SKM-1 (cell line): ENCODE results near the gene SLC6A9.

Source experiments
- DNase-seq: peaks from one replicate; lab custom pipeline; 2025; ENCODE audit not compliant: unreplicated experiment; lab: John Stamatoyannopoulos, UW

The SLC6A9 gene

DNA sequence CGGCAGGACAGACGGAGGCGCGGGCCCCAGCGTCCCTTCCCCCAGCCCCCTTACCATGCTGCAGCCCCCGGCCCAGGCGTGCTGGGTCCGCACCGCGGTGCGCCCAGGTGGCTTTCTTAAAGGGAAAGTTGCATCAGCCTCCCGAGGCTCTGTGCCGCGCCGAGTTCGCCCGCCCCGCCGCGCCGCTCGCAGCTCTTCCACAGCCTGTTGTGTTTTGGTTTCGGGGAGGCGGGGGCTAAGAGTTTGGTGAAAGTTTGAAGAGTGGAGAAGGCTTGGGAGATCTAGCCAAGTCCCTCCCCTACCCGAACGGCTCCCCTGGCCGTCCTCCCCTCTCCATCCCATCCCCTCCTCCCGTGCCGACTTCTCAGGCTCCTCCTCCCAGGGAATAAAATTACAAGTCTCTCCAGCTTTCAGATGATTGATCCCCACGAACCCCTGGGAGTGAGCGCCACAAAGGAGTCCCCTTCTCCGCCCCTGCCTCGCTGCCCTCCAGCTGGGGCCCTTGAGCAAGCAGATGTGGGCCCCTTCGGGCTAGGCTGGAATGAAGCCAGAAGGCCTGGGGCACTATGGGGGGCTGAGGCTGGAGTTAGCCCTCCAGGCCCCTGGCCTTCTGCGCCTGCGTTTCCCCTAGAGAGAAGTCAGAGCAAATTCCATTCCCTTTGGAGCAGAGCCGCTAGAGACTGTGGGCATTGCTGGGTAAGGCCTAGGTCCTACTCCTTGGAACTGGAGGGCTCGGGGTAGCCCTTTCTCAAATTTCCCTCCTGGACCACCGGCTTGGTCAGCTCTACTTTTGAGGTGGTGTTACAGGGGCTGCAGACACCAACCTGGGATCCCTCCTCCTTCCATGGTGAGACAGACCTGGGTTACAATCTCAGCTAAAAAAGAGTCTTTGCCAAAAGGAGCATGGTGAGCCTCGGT lies at the start of gene SLC6A9:
TSS of gene SLC6A9 (minus strand) at position 211 of the 918 bp plus-strand sequence. CDS start 7,185 bp downstream, outside the sequence.
- no peak for DNase-seq

DNA sequence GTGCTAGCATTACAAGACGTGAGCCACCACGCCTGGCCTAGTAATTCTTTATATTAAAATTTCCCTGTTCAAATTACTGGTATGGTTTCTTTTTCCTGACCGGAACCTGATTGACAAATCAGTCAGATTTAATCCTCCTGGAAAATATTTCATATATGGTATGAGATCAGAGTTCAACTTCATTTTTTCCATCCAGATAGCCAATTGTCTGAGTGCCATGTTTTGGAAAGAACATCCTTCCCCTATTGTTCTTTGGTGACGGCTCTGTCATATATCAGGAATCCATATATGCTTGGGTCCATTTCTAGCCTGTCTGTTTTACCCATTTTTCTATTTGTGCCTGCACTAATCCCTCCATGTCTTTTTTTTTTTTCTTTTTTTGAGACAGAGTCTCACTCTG lies 48.3 kb upstream of the SLC6A9 start:
- DNase-seq: no peak

DNA sequence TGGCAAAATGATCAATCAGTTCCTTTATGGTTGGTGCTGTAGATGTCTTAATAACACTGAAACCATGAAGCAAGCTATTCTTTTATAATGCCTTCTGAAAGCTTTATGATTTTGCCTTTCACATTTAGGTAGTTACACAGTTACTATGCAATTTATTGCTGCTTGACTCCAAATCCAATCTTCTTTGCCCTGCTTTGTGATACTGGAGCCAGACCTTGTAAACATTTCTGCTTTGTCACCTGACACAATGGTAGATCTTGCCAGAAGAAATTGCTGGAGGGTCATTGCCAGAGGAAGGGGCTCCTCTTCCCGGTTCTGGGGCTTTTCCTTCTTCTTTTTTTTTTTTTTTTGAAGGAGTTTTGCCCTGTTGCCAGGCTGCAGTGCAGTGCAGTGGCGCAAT lies 46.8 kb upstream of the SLC6A9 start:
- no peak for DNase-seq

GRCh38 chr1:44077421-44077820 lies 46.2 kb upstream of the SLC6A9 start:
- no peak for DNase-seq

DNA sequence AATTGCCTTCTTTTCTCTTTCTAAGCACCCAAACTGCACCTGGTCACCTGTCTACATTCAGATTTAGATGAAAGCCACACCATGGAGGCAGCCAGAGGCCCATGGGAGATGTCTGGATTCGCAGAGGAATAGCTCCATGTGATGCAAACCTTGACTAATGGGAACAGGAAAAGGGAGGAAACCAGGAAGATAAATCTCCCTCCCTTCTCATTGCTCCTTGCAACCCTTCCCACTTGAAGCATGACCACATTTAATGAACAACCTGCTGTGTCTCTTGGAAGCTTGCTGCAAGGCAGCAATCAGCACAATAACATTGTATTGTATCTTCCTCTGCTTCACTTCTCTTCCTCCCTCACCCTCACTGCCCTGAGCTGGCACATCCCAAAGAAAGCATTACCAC lies 44.8 kb upstream of the SLC6A9 start:
- no peak for DNase-seq

GRCh38 chr1:44074415-44074814 lies 43.2 kb upstream of the SLC6A9 start:
- no peak for DNase-seq

DNA sequence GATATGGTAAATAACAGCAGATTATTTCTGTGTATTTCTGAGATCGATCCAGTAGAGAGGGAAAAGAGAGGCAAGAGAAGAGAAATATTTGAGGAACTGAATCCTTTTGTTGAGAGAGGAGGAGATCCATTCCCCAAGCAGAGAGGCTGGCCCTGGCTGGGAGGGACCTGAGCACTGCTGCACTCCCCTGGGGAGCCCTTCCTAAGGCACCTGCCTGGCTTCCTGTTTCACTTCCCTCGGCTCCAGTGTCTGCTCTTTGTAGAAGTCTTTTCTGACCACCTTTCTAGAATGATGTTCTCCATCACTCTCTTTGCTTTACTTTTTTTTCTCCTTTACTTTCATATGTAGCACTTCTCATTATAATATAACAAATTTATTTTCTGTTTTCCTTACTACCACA lies 42.3 kb upstream of the SLC6A9 start:
- no peak for DNase-seq

DNA sequence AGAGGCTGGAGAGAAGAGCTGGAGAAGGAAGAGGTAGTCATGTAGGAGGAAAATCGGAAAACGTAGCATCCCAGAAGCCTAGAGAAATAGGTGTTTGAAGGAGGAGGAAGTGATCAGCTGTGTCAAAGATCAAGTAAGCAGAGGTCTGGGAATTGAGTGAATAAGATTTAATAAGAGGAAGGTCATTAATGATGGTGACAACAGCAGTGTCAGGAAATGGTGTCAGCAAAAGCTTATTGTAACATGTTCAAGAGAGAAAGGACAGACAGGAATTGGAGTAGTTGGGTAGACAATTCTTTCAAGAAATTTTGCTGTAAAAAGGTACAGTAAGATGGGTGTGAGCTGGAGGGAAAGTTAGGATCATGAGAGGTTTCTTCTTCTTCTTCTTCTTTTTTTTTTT lies 41.6 kb upstream of the SLC6A9 start:
- no peak for DNase-seq

DNA sequence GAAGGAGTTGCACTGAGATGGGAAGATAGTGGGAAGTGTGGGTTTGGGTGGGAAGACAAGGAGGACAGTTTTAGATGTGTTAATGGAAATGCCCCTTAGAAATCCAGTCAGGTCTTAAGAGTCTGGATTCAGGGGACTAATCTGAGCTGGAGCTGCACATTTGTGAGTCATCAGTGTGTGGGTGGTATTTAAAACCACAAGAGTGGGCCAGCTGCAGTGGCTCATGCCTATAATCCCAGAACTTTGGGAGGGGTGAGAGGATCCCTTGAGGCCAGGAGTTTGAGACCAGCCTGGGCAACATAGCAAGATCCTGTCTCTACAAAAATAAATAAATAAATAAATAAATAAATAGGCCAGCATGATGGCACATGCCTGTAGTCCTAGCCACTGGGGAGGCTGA lies 40.9 kb upstream of the SLC6A9 start:
- no peak for DNase-seq

GRCh38 chr1:44071461-44071860 lies 40.2 kb upstream of the SLC6A9 start:
- no peak for DNase-seq

GRCh38 chr1:44068442-44068921 lies 37.2 kb upstream of the SLC6A9 start:
- peak; percentile 92 for DNase-seq

- no peak for DNase-seq
Observed at GRCh38 chr1:44067266-44068250, 36.3 kb upstream of the SLC6A9 start.

GRCh38 chr1:44062656-44063179 lies 31.5 kb upstream of the SLC6A9 start:
- no peak for DNase-seq

DNA sequence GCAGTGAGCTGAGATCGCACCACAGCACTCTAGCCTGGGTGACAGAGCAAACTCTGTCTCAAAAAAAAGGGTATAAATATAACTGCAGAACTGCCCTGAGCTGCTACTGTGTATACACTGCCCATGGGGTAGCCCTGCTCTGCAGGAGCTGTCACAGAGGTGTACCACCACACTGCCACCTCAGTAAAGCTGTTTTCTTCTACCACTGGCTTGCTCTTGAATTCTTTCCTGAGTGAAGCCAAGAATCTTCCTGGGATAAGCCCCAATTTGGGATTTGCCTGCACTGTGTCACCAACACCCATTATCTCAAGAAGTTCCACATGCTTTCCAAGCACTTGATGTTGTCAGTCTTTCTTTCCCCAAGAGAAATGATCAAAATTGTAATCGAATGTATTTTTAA lies 30.6 kb upstream of the SLC6A9 start:
- no peak for DNase-seq

DNA sequence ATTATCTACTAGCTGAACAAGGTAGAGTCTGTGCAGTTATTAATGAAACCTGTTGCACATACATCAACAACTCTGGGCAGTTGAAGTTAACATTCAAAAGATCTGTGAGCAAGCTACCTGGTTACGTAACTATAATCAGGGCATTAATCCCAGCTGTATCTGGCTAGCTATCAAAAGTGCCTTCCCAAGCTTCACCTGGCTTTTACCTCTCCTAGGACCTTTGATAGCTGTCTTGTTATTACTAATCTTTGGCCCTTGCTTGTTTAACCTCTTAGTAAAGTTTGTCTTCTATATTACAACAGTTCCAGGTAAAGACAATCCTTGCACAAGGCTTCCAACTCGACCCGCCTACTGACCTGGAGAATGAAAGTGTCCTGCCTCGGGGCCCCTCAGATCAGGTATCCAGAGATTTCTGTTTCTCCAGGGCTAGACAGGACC lies 29.6 kb upstream of the SLC6A9 start:
- no peak for DNase-seq

DNA sequence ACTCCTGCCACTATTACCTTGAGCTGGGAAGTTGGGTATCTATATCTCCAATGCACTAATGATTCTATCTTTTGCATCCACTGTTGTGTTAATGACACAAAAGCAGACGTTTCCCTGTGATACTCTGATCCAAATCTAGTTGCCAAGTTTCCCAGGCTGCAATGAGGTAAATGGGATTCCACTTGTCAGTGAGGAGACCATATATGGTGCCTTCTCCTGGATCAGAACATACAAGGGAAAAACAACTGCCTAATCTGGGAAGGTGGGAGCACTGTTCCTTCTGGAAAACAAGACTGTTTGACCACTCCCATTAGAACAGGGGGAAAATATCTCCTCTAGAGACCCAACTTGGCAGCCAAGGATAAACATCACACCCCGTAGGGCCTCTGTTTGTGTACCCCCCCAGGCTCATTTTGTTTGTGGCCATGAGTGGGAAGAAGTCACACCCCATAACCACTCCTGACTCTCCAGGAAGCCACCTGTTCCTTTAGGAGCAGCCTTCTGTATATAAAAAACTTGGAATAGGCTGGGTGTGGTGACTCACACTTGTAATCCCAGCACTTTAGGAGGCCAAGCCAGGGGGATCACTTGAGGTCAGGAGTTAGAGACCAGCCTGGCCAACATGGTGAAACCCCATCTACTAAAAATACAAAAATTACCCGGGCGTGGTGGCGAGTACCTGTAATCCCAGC lies 28.5 kb upstream of the SLC6A9 start:
- no peak for DNase-seq

DNA sequence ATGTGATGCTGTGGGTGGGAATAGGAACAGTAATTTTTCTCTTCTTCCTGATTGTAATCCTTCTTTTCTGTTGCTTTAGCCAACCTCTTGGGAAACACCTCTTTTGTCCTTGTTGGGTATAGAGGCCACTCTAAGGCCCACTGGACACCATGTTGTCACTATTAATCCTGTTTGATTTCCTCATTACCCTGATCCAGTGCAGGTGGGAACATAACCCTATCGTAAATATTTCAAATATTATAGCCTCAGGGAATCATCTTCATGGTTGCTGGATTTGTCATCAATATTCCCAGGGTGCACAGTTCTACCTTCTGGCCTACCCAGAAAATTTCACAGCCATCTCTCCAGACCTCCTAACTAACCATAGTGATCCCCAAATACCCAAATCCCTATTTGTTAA lies 27.9 kb upstream of the SLC6A9 start:
- no peak for DNase-seq

- DNase-seq: no peak
Observed at GRCh38 chr1:44057293-44057692, 26.0 kb upstream of the SLC6A9 start.

DNA sequence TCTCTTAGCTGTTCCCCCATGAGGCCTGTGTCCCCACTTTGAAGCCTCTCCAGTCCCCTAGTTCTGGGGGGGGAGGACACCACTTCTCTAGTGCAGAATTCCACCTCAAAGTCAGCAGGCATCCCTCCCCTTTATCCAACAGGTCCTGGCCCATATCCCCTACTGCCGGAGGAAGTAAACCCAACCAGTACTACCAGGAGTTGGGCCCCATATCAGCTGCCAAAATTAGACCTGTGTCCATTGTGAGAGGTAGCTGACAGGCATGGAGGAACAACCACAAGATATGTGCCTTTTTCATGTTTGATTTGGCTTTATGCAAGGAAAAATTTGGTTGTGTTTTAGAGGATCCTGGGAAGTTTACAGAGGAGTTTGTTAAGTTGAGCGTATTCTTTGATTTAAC lies 22.1 kb upstream of the SLC6A9 start:
- no peak for DNase-seq

DNA sequence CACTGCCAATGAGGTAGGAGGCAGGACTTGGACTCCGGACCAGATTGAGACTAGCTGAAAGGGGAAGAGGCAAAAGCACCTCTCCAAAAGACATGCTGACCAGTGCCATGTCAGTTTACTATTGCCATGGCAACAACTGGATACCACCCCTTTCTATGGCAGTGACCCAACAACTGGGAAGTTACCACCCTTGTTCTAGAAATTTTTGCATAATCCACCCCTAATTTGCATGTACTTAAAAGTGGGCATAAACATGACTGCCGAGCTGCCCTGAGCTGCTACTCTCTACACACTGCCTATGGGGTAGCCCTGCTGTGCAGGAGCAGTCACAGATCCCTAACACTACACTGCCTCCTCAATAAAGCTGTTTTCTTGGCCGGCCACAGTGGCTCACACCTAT lies 19.0 kb upstream of the SLC6A9 start:
- no peak for DNase-seq

DNA sequence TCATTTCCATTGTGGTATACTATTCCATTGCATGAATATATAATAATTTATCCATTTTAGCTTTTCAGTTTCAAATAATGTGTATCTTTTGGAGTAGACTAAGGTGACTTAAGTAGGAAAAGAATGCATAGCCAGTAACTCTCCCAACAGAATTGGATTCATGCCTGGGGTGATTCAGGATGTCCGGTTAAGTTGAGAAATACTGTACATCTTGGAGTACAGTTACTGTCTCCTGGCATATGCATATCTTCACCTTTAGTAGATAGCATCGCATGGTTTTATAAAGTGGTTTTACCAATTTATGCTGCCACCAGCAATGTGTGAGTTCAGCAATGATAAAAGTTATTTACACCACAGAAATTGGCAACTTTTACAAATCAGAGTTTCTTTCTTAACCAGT lies 18.6 kb upstream of the SLC6A9 start:
- no peak for DNase-seq
